ENCODE results near the gene GOLGA7B. TPM values are rescaled to one million over a fixed set of nuclear protein-coding genes. Genes with fewer than 3 reads are reported as not detected.
A peak's percentile ranks its signal among the peaks of the same experiment; 100 is the strongest.

GOLGA7B gene
- total RNA-seq (2014; rRNA removed; shearing (Covaris generic)) = 0.03 TPM in 1 of 2 replicates, not detected in the other

DNA sequence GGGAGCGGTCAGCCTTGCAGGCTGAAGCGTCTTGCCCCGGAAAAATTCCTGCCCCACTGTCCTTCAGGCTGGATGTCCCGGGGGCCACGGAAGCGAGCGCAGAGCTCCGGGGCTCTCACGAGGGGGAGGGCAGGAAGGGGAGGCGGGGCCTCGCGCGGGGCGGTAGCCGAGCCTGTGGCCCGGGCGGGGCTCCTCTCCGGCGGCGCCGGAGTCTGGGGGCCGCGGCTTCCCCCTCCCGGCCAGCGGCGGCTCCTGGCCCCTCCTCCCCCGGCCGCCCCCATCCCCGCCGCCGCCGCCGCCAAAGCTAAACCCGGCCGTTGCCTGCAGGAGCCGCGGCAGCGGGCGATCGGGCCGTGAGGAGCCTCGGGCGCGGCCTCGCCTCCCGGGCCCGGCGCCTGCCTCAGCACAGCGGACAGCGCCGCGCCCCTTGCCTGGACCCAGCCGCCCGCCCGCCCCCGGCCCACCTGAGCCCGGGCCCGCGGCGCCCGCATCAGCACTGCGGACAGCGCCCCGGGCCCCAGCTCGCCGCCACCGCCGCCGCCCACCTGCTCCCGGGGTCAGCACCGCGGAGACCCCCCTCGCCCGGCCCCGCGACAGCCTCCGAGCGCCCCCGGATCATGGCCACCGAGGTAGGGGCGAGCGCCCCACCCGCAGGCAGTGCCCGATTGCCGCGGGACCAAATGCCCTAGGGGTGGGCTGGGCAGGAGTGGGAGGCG, at the start of gene GOLGA7B:
Gene GOLGA7B, plus strand, starts transcription at position 157 of the 716 bp plus-strand sequence. Its CDS starts 461 bp downstream, at position 618.
- no peak within 1 kb of the TSS for H3K27ac ChIP-seq
- H3K27me3 ChIP-seq (replicated peaks) = peaks cover 31% of the 10 kb centered on the region
- no peak for DNase-seq (ENCODE audit: low read depth in 1 of 2, low spot score in 2 of 2)
- H3K4me3 ChIP-seq = peak within 1 kb of the TSS; percentile 28
- H3K4me1 ChIP-seq (replicated peaks) = peaks cover 4% of the 10 kb centered on the region; the same call in 1 of the 2 replicates
- no peaks in the 10 kb centered on the region for H3K36me3 ChIP-seq
- H3K9me3 ChIP-seq (replicated peaks) = no peaks in the 10 kb centered on the region

GRCh38 chr10:97800474-97800873, 49.2 kb upstream of the GOLGA7B start:
- no peaks in the 10 kb centered on the region for H3K4me1 ChIP-seq (replicated peaks)
- no peak overlapping the region for H3K4me3 ChIP-seq
- peaks cover 4% of the 10 kb centered on the region for H3K9me3 ChIP-seq (replicated peaks)
- no peaks in the 10 kb centered on the region; the same call in 1 of the 2 replicates for H3K27me3 ChIP-seq (replicated peaks)
- H3K36me3 ChIP-seq = no peaks in the 10 kb centered on the region
- DNase-seq (ENCODE audit: low read depth in 1 of 2, low spot score in 2 of 2) = no peak
- no peak overlapping the region for H3K27ac ChIP-seq

DNA sequence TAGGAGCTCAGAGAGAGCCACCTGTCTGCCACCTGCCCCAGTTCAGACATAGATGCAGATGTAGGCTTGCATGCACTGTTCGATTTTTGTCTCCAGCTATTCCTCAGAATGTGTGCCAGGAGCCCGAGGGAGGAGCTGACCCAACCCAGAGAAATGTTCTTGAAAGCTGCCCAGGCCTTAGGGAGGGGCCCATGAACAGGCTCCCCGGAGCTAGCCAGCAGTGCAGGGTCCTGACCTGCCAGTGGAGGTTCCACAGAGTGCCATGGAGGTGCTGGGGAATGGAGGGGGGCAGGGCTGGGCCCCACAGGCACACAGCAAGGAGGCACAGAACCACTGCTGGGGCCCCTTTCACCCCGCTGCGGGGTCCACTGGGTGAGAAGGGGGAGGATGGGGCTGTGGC, 48.2 kb upstream of the GOLGA7B start:
- peaks cover 4% of the 10 kb centered on the region for H3K9me3 ChIP-seq (replicated peaks)
- no peak overlapping the region for H3K27ac ChIP-seq
- H3K27me3 ChIP-seq (replicated peaks) = no peaks in the 10 kb centered on the region; the same call in 1 of the 2 replicates
- DNase-seq (ENCODE audit: low read depth in 1 of 2, low spot score in 2 of 2) = no peak
- H3K4me3 ChIP-seq = no peak overlapping the region
- no peaks in the 10 kb centered on the region for H3K4me1 ChIP-seq (replicated peaks)
- H3K36me3 ChIP-seq = no peaks in the 10 kb centered on the region

- no peaks in the 10 kb centered on the region for H3K9me3 ChIP-seq (replicated peaks)
- peak in 1 of 2 experiments; percentile 71 for DNase-seq (ENCODE audit: low read depth in 1 of 2, low spot score in 2 of 2)
Observed at GRCh38 chr10:97805096-97805884, 44.4 kb upstream of the GOLGA7B start.

DNA sequence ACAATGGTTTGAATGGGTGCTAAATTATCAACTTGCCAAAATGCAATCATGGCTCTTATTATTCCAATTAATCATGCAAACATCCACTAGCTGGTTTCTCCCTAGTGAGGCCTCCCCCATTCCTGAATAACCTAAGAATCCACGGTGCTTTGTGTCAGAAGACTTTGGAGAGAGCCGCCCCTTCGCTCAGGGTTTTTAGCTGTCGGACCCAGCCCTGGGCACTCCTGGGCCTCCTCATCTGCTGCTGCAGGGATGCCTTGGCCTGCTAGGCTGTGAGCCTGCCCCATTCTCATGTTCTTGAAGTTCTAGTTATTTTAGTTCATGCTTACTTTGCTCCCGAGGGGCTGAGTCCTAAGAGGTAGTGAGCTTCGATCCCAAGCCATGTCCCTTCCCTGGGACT, 43.7 kb upstream of the GOLGA7B start:
- no peak overlapping the region for H3K27ac ChIP-seq
- DNase-seq (ENCODE audit: low read depth in 1 of 2, low spot score in 2 of 2) = no peak
- no peaks in the 10 kb centered on the region for H3K9me3 ChIP-seq (replicated peaks)
- no peak overlapping the region for H3K4me3 ChIP-seq
- no peaks in the 10 kb centered on the region for H3K36me3 ChIP-seq
- peaks cover 10% of the 10 kb centered on the region for H3K4me1 ChIP-seq (replicated peaks)
- no peaks in the 10 kb centered on the region; the same call in 1 of the 2 replicates for H3K27me3 ChIP-seq (replicated peaks)

More at GRCh38 chr10:97805096-97805884, 44.4 kb upstream of the GOLGA7B start:
- Histone ChIP-seq H3K27me3 (replicated peaks) (no peaks in the 10 kb centered on the region; the same call in 1 of the 2 replicates), H3K4me1 (replicated peaks) (peaks cover 3% of the 10 kb centered on the region), H3K27ac (no peak overlapping the region), H3K36me3 (no peaks in the 10 kb centered on the region), H3K4me3 (no peak overlapping the region)

DNA sequence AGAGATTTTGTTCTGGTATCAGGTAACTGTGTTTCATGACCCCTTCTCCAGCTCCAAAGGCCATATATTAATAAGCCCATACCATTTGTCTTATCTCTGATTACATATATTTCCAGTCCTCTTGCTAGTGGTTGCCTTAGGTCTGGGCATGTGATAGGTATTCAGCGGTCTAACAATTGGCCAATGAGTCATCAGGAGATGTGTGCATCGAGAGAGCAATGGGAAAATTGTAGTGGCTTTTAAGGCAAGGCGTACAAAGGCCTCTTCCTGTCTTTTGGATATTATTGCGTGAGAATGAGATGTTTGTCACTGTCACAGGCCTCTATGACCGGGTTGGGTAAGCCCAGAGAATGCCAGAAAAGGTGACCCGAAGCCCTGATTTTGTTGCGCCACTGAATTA, 39.2 kb upstream of the GOLGA7B start:
- H3K27ac ChIP-seq = peak overlapping the region; percentile 73
- peaks cover 32% of the 10 kb centered on the region for H3K4me1 ChIP-seq (replicated peaks)
- DNase-seq (ENCODE audit: low read depth in 1 of 2, low spot score in 2 of 2) = peak; percentile 65 to 71
- no peaks in the 10 kb centered on the region for H3K36me3 ChIP-seq
- no peak overlapping the region for H3K4me3 ChIP-seq
- H3K27me3 ChIP-seq (replicated peaks) = no peaks in the 10 kb centered on the region
- H3K9me3 ChIP-seq (replicated peaks) = no peaks in the 10 kb centered on the region

DNA sequence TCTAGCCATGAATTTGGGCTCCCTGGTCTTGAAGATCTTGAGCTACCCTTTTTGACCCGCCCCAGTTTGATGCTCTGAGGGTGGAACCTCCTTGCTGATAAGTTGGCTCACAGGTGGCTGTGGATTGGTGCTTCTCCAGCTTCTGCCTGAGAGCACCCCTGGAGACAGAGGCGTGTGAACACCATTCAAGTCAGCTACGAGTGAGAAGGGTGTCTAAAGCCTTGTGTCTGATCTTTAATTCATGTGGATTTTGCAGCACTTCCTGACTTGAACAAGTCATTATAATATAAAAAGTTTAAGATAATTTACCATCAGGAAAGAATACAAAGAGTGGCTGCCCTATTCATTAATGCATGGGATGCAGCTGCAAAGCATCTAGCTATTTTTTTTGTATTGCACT, 37.7 kb upstream of the GOLGA7B start:
- no peak for DNase-seq (ENCODE audit: low read depth in 1 of 2, low spot score in 2 of 2)
- no peak overlapping the region for H3K27ac ChIP-seq
- H3K4me3 ChIP-seq = no peak overlapping the region
- H3K4me1 ChIP-seq (replicated peaks) = peaks cover 32% of the 10 kb centered on the region
- no peaks in the 10 kb centered on the region for H3K9me3 ChIP-seq (replicated peaks)
- no peaks in the 10 kb centered on the region for H3K27me3 ChIP-seq (replicated peaks)
- H3K36me3 ChIP-seq = no peaks in the 10 kb centered on the region

- no peaks in the 10 kb centered on the region for H3K9me3 ChIP-seq (replicated peaks)
- peak in 1 of 2 experiments; percentile 35 for DNase-seq (ENCODE audit: low read depth in 1 of 2, low spot score in 2 of 2)
- H3K27ac ChIP-seq = peak overlapping the region; percentile 15
- no peaks in the 10 kb centered on the region for H3K36me3 ChIP-seq
- peaks cover 32% of the 10 kb centered on the region for H3K4me1 ChIP-seq (replicated peaks)
- no peaks in the 10 kb centered on the region for H3K27me3 ChIP-seq (replicated peaks)
- H3K4me3 ChIP-seq = no peak overlapping the region
Observed at GRCh38 chr10:97812696-97813095, 36.9 kb upstream of the GOLGA7B start.

DNA sequence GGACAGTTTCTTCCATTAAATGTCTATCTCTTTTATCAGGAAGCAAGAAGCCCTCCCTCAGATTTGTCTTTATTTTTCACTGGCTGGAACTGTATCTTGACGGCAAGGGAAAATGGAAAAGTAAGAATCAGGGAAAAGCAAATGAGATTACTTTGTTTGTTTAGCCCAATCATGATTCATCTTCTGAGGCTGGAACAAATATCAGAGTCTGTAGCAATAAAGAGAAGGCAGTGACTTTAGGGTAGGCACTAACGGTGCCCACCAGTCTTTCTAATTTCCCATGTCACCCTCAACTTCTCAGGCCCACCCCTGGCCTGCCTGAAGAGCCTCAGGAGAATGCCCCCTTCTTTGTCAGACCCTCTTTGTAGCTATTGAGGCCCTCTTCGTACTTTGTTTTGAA, 36.3 kb upstream of the GOLGA7B start:
- Histone ChIP-seq H3K36me3 (no peaks in the 10 kb centered on the region), H3K4me1 (replicated peaks) (peaks cover 32% of the 10 kb centered on the region), H3K27me3 (replicated peaks) (no peaks in the 10 kb centered on the region), H3K9me3 (replicated peaks) (no peaks in the 10 kb centered on the region), H3K27ac (peak overlapping the region; percentile 15), H3K4me3 (no peak overlapping the region)
- DNase-seq (ENCODE audit: low read depth in 1 of 2, low spot score in 2 of 2) = peak in 1 of 2 experiments; percentile 34

- peaks cover 32% of the 10 kb centered on the region for H3K4me1 ChIP-seq (replicated peaks)
- DNase-seq (ENCODE audit: low read depth in 1 of 2, low spot score in 2 of 2) = no peak
Observed at GRCh38 chr10:97814996-97815395, 34.6 kb upstream of the GOLGA7B start.

GRCh38 chr10:97816609-97817008, 33.0 kb upstream of the GOLGA7B start:
- Histone ChIP-seq H3K9me3 (replicated peaks) (no peaks in the 10 kb centered on the region), H3K36me3 (no peaks in the 10 kb centered on the region), H3K4me1 (replicated peaks) (peaks cover 24% of the 10 kb centered on the region), H3K4me3 (no peak overlapping the region), H3K27ac (no peak overlapping the region), H3K27me3 (replicated peaks) (no peaks in the 10 kb centered on the region)
- DNase-seq (ENCODE audit: low read depth in 1 of 2, low spot score in 2 of 2) = no peak

More at GRCh38 chr10:97814996-97815395, 34.6 kb upstream of the GOLGA7B start:
- Histone ChIP-seq H3K27me3 (replicated peaks) (no peaks in the 10 kb centered on the region), H3K9me3 (replicated peaks) (no peaks in the 10 kb centered on the region), H3K27ac (no peak overlapping the region), H3K36me3 (no peaks in the 10 kb centered on the region), H3K4me3 (no peak overlapping the region)

- Histone ChIP-seq H3K27ac (no peak overlapping the region), H3K9me3 (replicated peaks) (no peaks in the 10 kb centered on the region), H3K4me3 (no peak overlapping the region), H3K4me1 (replicated peaks) (peaks cover 10% of the 10 kb centered on the region), H3K27me3 (replicated peaks) (no peaks in the 10 kb centered on the region), H3K36me3 (no peaks in the 10 kb centered on the region)
- DNase-seq (ENCODE audit: low read depth in 1 of 2, low spot score in 2 of 2) = no peak
Observed at GRCh38 chr10:97818572-97818971, 31.1 kb upstream of the GOLGA7B start.

- DNase-seq (ENCODE audit: low read depth in 1 of 2, low spot score in 2 of 2) = no peak
- Histone ChIP-seq H3K4me3 (no peak overlapping the region), H3K9me3 (replicated peaks) (no peaks in the 10 kb centered on the region), H3K27ac (no peak overlapping the region), H3K27me3 (replicated peaks) (no peaks in the 10 kb centered on the region), H3K36me3 (no peaks in the 10 kb centered on the region), H3K4me1 (replicated peaks) (peaks cover 7% of the 10 kb centered on the region)
Observed at GRCh38 chr10:97820096-97820704, 29.4 kb upstream of the GOLGA7B start.

Data from SJSA1 (cell line).